Glutamatergic neuron (in vitro differentiated cells): ENCODE measurements around the gene FAM149A. TPM values are rescaled to one million over a fixed set of nuclear protein-coding genes. Genes with fewer than 3 reads are reported as not detected.

Experiments
- DNase-seq: peaks from one replicate; pipeline ENCODE4 v3.0.0; 2022
- H3K27ac Mint-ChIP-seq: one replicate; pipeline ENCODE4 v1.8.0; 2020; ENCODE audit warnings: mild to moderate bottlenecking, mixed read lengths, inconsistent platforms; ENCODE audit not compliant: unreplicated experiment
- H3K27me3 Mint-ChIP-seq: one replicate; pipeline ENCODE4 v1.8.0; 2020; ENCODE audit warnings: mild to moderate bottlenecking, moderate library complexity, mixed read lengths, inconsistent platforms; ENCODE audit not compliant: unreplicated experiment
- H3K36me3 Mint-ChIP-seq: one replicate; pipeline ENCODE4 v1.8.0; 2020; ENCODE audit warnings: mild to moderate bottlenecking, mixed read lengths, inconsistent platforms; ENCODE audit not compliant: unreplicated experiment
- H3K4me1 Mint-ChIP-seq: one replicate; pipeline ENCODE4 v1.8.0; 2020; ENCODE audit warnings: mild to moderate bottlenecking, low read depth, mixed read lengths, inconsistent platforms; ENCODE audit not compliant: unreplicated experiment
- H3K4me3 Mint-ChIP-seq: one replicate; pipeline ENCODE4 v1.8.0; 2020; ENCODE audit warnings: mild to moderate bottlenecking, mixed read lengths, inconsistent platforms; ENCODE audit not compliant: unreplicated experiment
- H3K9me3 Mint-ChIP-seq: one replicate; pipeline ENCODE4 v1.8.0; 2020; ENCODE audit warnings: mild to moderate bottlenecking, moderate library complexity, mixed read lengths, inconsistent platforms; ENCODE audit not compliant: unreplicated experiment
- CTCF ChIP-seq: fragments of 200-600 bp; sonication (generic); IDR thresholded peaks from one replicate; pipeline ENCODE4 v1.5.0; 2021; ENCODE audit not compliant: partially characterized antibody, unreplicated experiment
- long read RNA-seq: library from polyadenylated mRNA; unstranded; transcript quantifications from one replicate; pipeline ENCODE4 v2.0.0, GENCODE V29; 2020; ENCODE audit not compliant: unreplicated experiment
- total RNA-seq: library from RNA; stranded (reverse); fragmentation: NEBNext Ultra II Directional; extraction: Animal tissue kit (Norgen Biotek cat#: 25700); gene quantifications from one replicate; pipeline ENCODE4 v1.2.1, GENCODE V29; 2021; ENCODE audit not compliant: unreplicated experiment

Gene FAM149A
- total RNA-seq, result 6.8 TPM
- long read RNA-seq, partial matches to known transcripts, result 1 of 6 reads
- long read RNA-seq, other reads (novel, unspliced or antisense), result 5 of 6 reads

- DNase-seq, result peak; percentile 59
- peak within 1 kb of the TSS; percentile 92 for H3K4me3 Mint-ChIP-seq
- peaks cover 20% of the 10 kb centered on the region for H3K27me3 Mint-ChIP-seq
- peak within 1 kb of the TSS; percentile 81 for H3K27ac Mint-ChIP-seq
- no peak for TF ChIP-seq CTCF
- H3K9me3 Mint-ChIP-seq, result peaks cover 7% of the 10 kb centered on the region
- peaks cover 5% of the 10 kb centered on the region for H3K4me1 Mint-ChIP-seq
- H3K36me3 Mint-ChIP-seq, result peaks cover 5% of the 10 kb centered on the region
Observed at GRCh38 chr4:186104114-186104889, at the start of gene FAM149A. Gene FAM149A (plus strand): TSS chr4:186104704.

GRCh38 chr4:186058253-186058979 is 46.1 kb upstream of the FAM149A start:
- H3K27ac Mint-ChIP-seq, result no peak overlapping the region
- H3K4me3 Mint-ChIP-seq, result no peak overlapping the region
- peaks cover 8% of the 10 kb centered on the region for H3K9me3 Mint-ChIP-seq
- DNase-seq, result no peak
- H3K36me3 Mint-ChIP-seq, result peaks cover 21% of the 10 kb centered on the region
- H3K27me3 Mint-ChIP-seq, result peaks cover 2% of the 10 kb centered on the region
- TF ChIP-seq CTCF, result no peak
- H3K4me1 Mint-ChIP-seq, result no peaks in the 10 kb centered on the region

GRCh38 chr4:186058980-186059316 is 45.6 kb upstream of the FAM149A start:
- Mint-ChIP-seq H3K27me3 (peaks cover 2% of the 10 kb centered on the region), H3K36me3 (peaks cover 21% of the 10 kb centered on the region), H3K4me3 (no peak overlapping the region), H3K27ac (no peak overlapping the region), H3K9me3 (peaks cover 8% of the 10 kb centered on the region), H3K4me1 (no peaks in the 10 kb centered on the region)
- no peak for DNase-seq
- no peak for TF ChIP-seq CTCF

GRCh38 chr4:186061921-186062320 is 42.6 kb upstream of the FAM149A start:
- Mint-ChIP-seq H3K27me3 (peaks cover 2% of the 10 kb centered on the region), H3K4me1 (no peaks in the 10 kb centered on the region), H3K4me3 (no peak overlapping the region), H3K36me3 (peaks cover 21% of the 10 kb centered on the region), H3K9me3 (peaks cover 8% of the 10 kb centered on the region), H3K27ac (no peak overlapping the region)
- no peak for DNase-seq
- no peak for TF ChIP-seq CTCF
